ENCODE measurements around the gene KIAA0825.

KIAA0825 gene

DNA sequence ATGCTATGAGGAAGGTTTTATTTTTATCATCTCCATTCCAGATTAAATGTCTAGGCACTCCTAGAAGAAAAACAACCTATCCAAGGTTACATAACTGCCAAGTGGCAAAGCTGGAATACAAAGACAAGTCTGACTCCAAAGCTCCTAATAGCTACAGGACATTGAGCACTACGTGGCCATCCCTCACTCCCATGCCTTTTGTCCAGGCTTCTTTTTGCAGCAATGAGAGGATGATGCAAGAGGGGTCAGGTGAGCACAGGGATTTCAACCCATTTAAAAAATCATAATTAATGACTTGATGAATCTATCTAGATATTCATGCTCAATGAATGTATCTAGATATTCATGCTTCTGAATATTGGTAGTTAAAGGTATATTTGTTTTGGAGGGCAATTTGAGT, 117.0 kb downstream of the KIAA0825 start:
- WGBS, 2 experiments (ENCODE audit: insufficient coverage in 2 of 2), result 60% methylated on average over 1 of the region's 1 CpG; no CpG with 5 or more reads in 1 of the 2 experiments
- Histone ChIP-seq H3K4me1 (ENCODE audit: control insufficient read depth, insufficient read depth, low read length, poor library complexity, severe bottlenecking) (no peaks in the 10 kb centered on the region), H3K27ac (ENCODE audit: low read depth, low read length, severe bottlenecking) (no peak overlapping the region), H3K4me3 (ENCODE audit: extremely low read depth, insufficient read depth, low read length, poor library complexity, severe bottlenecking) (no peak overlapping the region), H3K9me3 (ENCODE audit: control insufficient read depth, low read length) (no peaks in the 10 kb centered on the region), H3K36me3 (ENCODE audit: control insufficient read depth, insufficient read depth, low read length) (no peaks in the 10 kb centered on the region)

- Histone ChIP-seq H3K4me3 (ENCODE audit: extremely low read depth, insufficient read depth, low read length, poor library complexity, severe bottlenecking) (no peak overlapping the region), H3K36me3 (ENCODE audit: control insufficient read depth, insufficient read depth, low read length) (no peaks in the 10 kb centered on the region), H3K27ac (ENCODE audit: low read depth, low read length, severe bottlenecking) (no peak overlapping the region), H3K9me3 (ENCODE audit: control insufficient read depth, low read length) (no peaks in the 10 kb centered on the region), H3K4me1 (ENCODE audit: control insufficient read depth, insufficient read depth, low read length, poor library complexity, severe bottlenecking) (no peaks in the 10 kb centered on the region)
- 85 to 100% methylated on average over 3 of the region's 3 CpGs for WGBS, 2 experiments (ENCODE audit: insufficient coverage in 2 of 2)
Observed at GRCh38 chr5:94499806-94500205, 118.6 kb downstream of the KIAA0825 start.

DNA sequence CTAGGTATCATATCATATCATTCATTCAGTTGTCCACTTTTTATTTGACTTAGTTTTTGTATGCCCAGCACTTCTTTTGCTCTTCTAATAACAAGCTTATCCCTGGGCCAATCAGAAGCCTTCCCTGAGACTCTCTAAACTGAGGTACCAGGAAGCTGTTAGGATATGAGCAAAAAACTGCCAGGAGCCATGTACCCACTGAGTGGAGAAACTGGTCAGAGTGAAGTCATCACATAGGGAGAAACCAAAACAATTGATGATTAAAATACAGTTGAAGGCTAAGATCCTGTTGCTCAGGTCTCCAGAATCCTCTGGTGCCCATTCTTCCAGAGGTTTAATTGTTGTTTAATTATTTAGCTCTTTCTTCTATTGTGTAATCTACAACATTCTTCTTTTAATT, 120.2 kb downstream of the KIAA0825 start:
- Histone ChIP-seq H3K36me3 (ENCODE audit: control insufficient read depth, insufficient read depth, low read length) (no peaks in the 10 kb centered on the region), H3K4me1 (ENCODE audit: control insufficient read depth, insufficient read depth, low read length, poor library complexity, severe bottlenecking) (no peaks in the 10 kb centered on the region), H3K9me3 (ENCODE audit: control insufficient read depth, low read length) (no peaks in the 10 kb centered on the region), H3K4me3 (ENCODE audit: extremely low read depth, insufficient read depth, low read length, poor library complexity, severe bottlenecking) (no peak overlapping the region), H3K27ac (ENCODE audit: low read depth, low read length, severe bottlenecking) (no peak overlapping the region)

DNA sequence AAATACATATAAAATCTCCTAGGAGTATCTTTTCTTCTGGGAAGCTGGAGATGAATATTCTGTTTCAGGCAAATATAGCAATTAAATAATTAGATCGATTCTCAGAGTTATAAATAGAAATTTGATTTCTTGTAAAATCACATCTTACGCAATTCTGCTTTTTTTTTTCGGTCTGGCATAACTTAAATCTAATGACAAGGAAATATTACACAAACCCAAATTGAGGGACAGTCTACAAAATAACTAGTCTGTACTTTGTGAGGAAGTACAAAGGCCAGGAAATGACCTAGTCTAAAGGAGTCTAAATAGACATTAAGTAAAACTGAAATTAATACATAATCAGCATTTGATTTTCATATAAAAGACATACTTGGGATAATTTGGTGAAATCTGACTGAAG, 133.3 kb downstream of the KIAA0825 start:
- no peaks in the 10 kb centered on the region for H3K36me3 ChIP-seq (ENCODE audit: control insufficient read depth, insufficient read depth, low read length)
- H3K4me1 ChIP-seq (ENCODE audit: control insufficient read depth, insufficient read depth, low read length, poor library complexity, severe bottlenecking), result no peaks in the 10 kb centered on the region
- no peak overlapping the region for H3K4me3 ChIP-seq (ENCODE audit: extremely low read depth, insufficient read depth, low read length, poor library complexity, severe bottlenecking)
- H3K9me3 ChIP-seq (ENCODE audit: control insufficient read depth, low read length), result no peaks in the 10 kb centered on the region
- H3K27ac ChIP-seq (ENCODE audit: low read depth, low read length, severe bottlenecking), result no peak overlapping the region
- WGBS, 2 experiments (ENCODE audit: insufficient coverage in 2 of 2), result no CpG with 5 or more reads among the region's 3 CpGs

GRCh38 chr5:94481059-94481458, 137.3 kb downstream of the KIAA0825 start:
- WGBS, 2 experiments (ENCODE audit: insufficient coverage in 2 of 2), result 83% methylated on average over 1 of the region's 2 CpGs; no CpG with 5 or more reads in 1 of the 2 experiments
- H3K4me3 ChIP-seq (ENCODE audit: extremely low read depth, insufficient read depth, low read length, poor library complexity, severe bottlenecking), result no peak overlapping the region
- no peak overlapping the region for H3K27ac ChIP-seq (ENCODE audit: low read depth, low read length, severe bottlenecking)

DNA sequence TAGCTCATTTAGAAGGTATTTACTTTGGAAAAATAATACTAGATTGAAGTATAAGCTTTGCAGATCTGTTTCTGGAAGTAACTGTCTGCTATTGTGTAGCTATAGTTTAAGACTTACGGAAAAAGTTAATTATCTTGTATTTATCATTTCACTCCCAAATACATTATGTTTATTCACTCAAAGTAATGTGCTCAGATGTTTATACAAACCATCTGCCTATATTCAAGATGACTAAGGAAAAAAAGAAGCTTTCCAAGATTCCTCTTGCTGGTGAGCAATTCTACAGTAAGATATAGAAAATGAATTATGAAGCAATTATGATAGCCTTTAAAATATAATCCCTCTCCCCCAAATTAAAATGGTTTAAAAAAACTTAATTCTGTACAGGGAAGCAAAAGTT, 137.9 kb downstream of the KIAA0825 start:
- no CpG with 5 or more reads among the region's 1 CpG for WGBS, 2 experiments (ENCODE audit: insufficient coverage in 2 of 2)
- Histone ChIP-seq H3K9me3 (ENCODE audit: control insufficient read depth, low read length) (no peaks in the 10 kb centered on the region), H3K36me3 (ENCODE audit: control insufficient read depth, insufficient read depth, low read length) (no peaks in the 10 kb centered on the region), H3K27ac (ENCODE audit: low read depth, low read length, severe bottlenecking) (no peak overlapping the region), H3K4me3 (ENCODE audit: extremely low read depth, insufficient read depth, low read length, poor library complexity, severe bottlenecking) (no peak overlapping the region), H3K4me1 (ENCODE audit: control insufficient read depth, insufficient read depth, low read length, poor library complexity, severe bottlenecking) (no peaks in the 10 kb centered on the region)

More at GRCh38 chr5:94481059-94481458, 137.3 kb downstream of the KIAA0825 start:
- Histone ChIP-seq H3K4me1 (ENCODE audit: control insufficient read depth, insufficient read depth, low read length, poor library complexity, severe bottlenecking) (no peaks in the 10 kb centered on the region), H3K36me3 (ENCODE audit: control insufficient read depth, insufficient read depth, low read length) (no peaks in the 10 kb centered on the region), H3K9me3 (ENCODE audit: control insufficient read depth, low read length) (no peaks in the 10 kb centered on the region)

DNA sequence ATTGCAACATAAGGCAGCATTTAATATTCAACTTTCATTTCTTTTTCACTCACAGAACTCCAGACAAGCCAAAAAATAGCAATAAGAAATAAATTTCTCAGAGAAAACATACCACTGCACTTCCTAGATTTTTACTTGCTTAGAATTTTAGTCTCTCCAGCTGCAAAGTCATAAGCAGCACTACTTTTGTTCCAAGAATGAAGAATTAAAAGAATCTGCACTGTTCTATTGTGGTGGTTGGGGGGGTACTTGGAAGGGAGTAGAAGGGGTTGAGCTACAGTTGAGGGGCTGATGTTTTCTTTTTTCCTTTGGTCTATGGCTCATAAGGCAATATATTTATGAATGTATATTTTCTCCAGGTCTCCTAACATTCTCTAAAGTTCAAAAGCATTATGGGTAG, 144.5 kb downstream of the KIAA0825 start:
- Histone ChIP-seq H3K9me3 (ENCODE audit: control insufficient read depth, low read length) (no peaks in the 10 kb centered on the region), H3K36me3 (ENCODE audit: control insufficient read depth, insufficient read depth, low read length) (no peaks in the 10 kb centered on the region), H3K27ac (ENCODE audit: low read depth, low read length, severe bottlenecking) (no peak overlapping the region), H3K4me3 (ENCODE audit: extremely low read depth, insufficient read depth, low read length, poor library complexity, severe bottlenecking) (no peak overlapping the region), H3K4me1 (ENCODE audit: control insufficient read depth, insufficient read depth, low read length, poor library complexity, severe bottlenecking) (no peaks in the 10 kb centered on the region)

DNA sequence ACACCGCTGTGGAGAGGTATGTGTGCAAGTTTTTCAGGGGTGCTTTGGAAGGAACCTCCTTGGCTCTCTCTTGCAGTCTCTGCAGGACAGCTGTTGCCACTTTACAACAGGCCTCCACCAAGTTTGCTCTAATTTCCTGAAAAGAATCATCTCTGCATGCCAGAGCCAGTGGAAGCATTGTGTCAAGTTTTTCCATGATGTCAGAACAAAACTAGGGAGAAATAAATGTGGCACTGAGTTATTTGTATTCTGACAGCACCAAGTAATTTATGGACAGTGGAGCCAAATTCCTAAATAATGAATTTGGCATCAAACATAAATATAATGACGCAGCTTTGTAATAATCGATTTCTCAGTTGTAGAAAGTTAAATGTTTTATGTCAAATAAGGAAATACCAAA, 146.9 kb downstream of the KIAA0825 start:
- no peaks in the 10 kb centered on the region for H3K9me3 ChIP-seq (ENCODE audit: control insufficient read depth, low read length)
- H3K27ac ChIP-seq (ENCODE audit: low read depth, low read length, severe bottlenecking), result peak overlapping the region; percentile 34
- H3K4me3 ChIP-seq (ENCODE audit: extremely low read depth, insufficient read depth, low read length, poor library complexity, severe bottlenecking), result no peak overlapping the region
- WGBS, 2 experiments (ENCODE audit: insufficient coverage in 2 of 2), result no CpG with 5 or more reads among the region's 3 CpGs
- H3K36me3 ChIP-seq (ENCODE audit: control insufficient read depth, insufficient read depth, low read length), result no peaks in the 10 kb centered on the region
- no peaks in the 10 kb centered on the region for H3K4me1 ChIP-seq (ENCODE audit: control insufficient read depth, insufficient read depth, low read length, poor library complexity, severe bottlenecking)

DNA sequence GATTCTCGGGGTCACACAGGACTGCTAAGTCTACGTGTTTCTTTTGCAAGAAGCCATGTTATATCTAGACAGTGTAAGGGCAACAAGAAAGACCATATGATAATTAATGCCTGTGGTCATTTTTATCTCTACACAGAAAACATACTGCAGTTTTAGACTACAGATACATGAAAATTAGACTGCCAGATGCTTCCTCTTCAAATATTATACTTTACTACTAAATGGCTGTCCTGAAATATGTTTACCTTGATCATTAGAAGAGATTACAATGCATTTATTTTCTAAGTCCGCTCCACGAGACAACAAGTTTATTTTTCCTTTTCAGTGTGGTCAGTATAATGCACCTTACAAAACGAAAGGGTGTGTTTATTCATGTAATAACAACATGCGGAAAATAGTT, 147.6 kb downstream of the KIAA0825 start:
- Histone ChIP-seq H3K4me3 (ENCODE audit: extremely low read depth, insufficient read depth, low read length, poor library complexity, severe bottlenecking) (no peak overlapping the region), H3K9me3 (ENCODE audit: control insufficient read depth, low read length) (no peaks in the 10 kb centered on the region), H3K36me3 (ENCODE audit: control insufficient read depth, insufficient read depth, low read length) (no peaks in the 10 kb centered on the region), H3K27ac (ENCODE audit: low read depth, low read length, severe bottlenecking) (no peak overlapping the region), H3K4me1 (ENCODE audit: control insufficient read depth, insufficient read depth, low read length, poor library complexity, severe bottlenecking) (no peaks in the 10 kb centered on the region)
- 70 to 98% methylated on average over 2 to 4 of the region's 6 CpGs for WGBS, 2 experiments (ENCODE audit: insufficient coverage in 2 of 2)

DNA sequence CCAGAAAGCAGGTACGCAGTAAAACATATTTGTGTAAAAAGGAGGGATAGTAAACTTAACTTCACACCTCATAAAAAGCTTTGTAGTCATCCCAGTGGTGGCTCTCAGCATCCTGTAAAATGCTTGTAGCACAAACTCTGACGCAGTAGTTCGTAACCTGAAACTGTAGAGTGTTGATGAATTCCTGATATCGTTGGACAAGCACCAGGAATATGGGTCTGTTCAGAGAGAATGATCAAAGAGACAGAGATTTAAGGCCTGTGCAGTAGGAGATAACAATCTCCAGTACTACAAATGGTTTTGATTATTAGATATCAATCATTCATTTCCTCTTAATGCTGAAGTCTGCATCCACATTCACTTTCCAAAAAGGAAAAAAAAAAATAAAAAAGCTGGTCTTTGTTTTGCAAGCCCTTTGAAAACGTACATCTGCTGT, 148.5 kb downstream of the KIAA0825 start:
- H3K36me3 ChIP-seq (ENCODE audit: control insufficient read depth, insufficient read depth, low read length), result no peaks in the 10 kb centered on the region
- no peaks in the 10 kb centered on the region for H3K4me1 ChIP-seq (ENCODE audit: control insufficient read depth, insufficient read depth, low read length, poor library complexity, severe bottlenecking)
- H3K27ac ChIP-seq (ENCODE audit: low read depth, low read length, severe bottlenecking), result no peak overlapping the region
- 83% methylated on average over 2 of the region's 5 CpGs; no CpG with 5 or more reads in 1 of the 2 experiments for WGBS, 2 experiments (ENCODE audit: insufficient coverage in 2 of 2)
- no peaks in the 10 kb centered on the region for H3K9me3 ChIP-seq (ENCODE audit: control insufficient read depth, low read length)
- H3K4me3 ChIP-seq (ENCODE audit: extremely low read depth, insufficient read depth, low read length, poor library complexity, severe bottlenecking), result no peak overlapping the region

DNA sequence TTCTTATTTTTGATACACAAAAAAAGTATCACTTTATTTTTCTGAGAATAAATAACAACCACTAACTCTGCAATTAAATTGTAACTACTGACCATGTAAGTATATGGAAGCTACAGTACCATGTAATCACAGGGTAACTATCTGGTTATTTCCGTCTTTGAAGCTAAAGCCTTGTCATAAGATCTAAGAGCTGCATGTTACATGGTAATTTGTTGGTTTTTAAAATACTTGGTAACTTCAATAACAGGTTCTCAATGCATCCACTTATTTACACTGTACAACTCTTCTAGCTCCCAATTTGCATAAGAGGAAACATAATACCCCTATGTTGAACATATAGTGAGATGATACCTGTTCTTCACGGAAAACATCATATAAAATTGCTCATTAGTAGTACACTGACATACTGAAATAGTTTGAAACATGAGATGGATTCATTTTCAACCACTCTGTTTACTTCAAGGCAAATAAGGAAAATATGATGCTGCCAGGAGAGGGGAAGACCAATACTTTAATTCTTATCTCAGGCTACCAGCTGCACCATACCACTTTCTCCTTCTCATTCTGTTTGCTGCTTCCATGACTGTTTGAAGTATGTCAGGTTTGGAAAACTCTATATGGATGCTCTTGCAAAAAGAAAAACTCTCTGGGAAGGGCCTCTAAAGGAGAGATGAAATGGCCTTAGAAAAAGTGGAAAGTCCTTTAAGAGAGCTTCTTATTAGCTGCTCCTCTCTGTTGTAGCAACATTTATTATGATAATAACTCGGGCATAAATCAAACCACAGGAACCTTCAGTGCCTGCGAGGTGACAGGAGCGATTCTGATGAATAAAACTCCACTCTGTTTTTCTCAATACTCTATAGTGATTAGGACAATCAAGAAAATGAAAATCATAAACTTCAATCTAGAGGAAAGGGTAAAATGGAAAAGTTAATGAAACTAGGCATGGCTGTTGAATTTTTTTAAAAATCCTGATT, 150.2 kb downstream of the KIAA0825 start:
- WGBS, 2 experiments (ENCODE audit: insufficient coverage in 2 of 2), result no CpG with 5 or more reads among the region's 5 CpGs
- Histone ChIP-seq H3K27ac (ENCODE audit: low read depth, low read length, severe bottlenecking) (no peak overlapping the region), H3K4me1 (ENCODE audit: control insufficient read depth, insufficient read depth, low read length, poor library complexity, severe bottlenecking) (no peaks in the 10 kb centered on the region)

More for the DNA sequence above, 150.2 kb downstream of the KIAA0825 start:
- H3K36me3 ChIP-seq (ENCODE audit: control insufficient read depth, insufficient read depth, low read length), result no peaks in the 10 kb centered on the region
- H3K9me3 ChIP-seq (ENCODE audit: control insufficient read depth, low read length), result no peaks in the 10 kb centered on the region
- H3K4me3 ChIP-seq (ENCODE audit: extremely low read depth, insufficient read depth, low read length, poor library complexity, severe bottlenecking), result no peak overlapping the region

Measured in mesodermal cell (in vitro differentiated cells).